Measurements from ENCODE around the gene RNF167.

- no peak for TF ChIP-seq CTCF (IDR thresholded peaks at IDR 0.05)
- no peak for TF ChIP-seq EP300 (IDR thresholded peaks at IDR 0.05)
- TF ChIP-seq POLR2A (IDR thresholded peaks at IDR 0.05): no peak
Observed at GRCh38 chr17:4895657-4896331, 44.3 kb upstream of the RNF167 start.

Data from gastroesophageal sphincter (tissue), 3 donors.